PFSK-1 (cell line): ENCODE data around the gene ARID3A.

Experiments
- FOXP2 ChIP-seq: optimal IDR thresholded peaks from 2 replicates; pipeline ENCODE3; 2011; ENCODE audit warnings: borderline replicate concordance, control low read depth, inconsistent platforms; ENCODE audit not compliant: insufficient read depth; ENCODE audit errors: extremely low read length, extremely low read depth
- POLR2AphosphoS5 ChIP-seq: IDR thresholded peaks from 2 replicates; pipeline ENCODE4 v1.6.1; 2012; ENCODE audit warnings: low read depth, mild to moderate bottlenecking, control low read depth, low read length, moderate library complexity
- SIN3A ChIP-seq: IDR thresholded peaks from 2 replicates; pipeline ENCODE4 v1.6.1; 2012; ENCODE audit warnings: mild to moderate bottlenecking, low read length, moderate library complexity, borderline replicate concordance; ENCODE audit not compliant: insufficient read depth
- TAF1 ChIP-seq: IDR thresholded peaks from 2 replicates; pipeline ENCODE4 v1.6.1; 2012; ENCODE audit warnings: low read length, control low read depth, borderline replicate concordance; ENCODE audit not compliant: insufficient read depth
- TF ChIP-seq, protein P1 (sequence below), 2 experiments: IDR thresholded peaks; 2 replicates each; pipeline versions ENCODE4 v1.6.1 to v1.8.0; 2011 to 2012; ENCODE audit warnings: low read depth in 2 of 2, low read length in 2 of 2, control low read depth in 1 of 2, inconsistent platforms in 1 of 2, mild to moderate bottlenecking in 1 of 2, moderate library complexity in 1 of 2; ENCODE audit not compliant: insufficient read depth in 1 of 2

Gene ARID3A

DNA sequence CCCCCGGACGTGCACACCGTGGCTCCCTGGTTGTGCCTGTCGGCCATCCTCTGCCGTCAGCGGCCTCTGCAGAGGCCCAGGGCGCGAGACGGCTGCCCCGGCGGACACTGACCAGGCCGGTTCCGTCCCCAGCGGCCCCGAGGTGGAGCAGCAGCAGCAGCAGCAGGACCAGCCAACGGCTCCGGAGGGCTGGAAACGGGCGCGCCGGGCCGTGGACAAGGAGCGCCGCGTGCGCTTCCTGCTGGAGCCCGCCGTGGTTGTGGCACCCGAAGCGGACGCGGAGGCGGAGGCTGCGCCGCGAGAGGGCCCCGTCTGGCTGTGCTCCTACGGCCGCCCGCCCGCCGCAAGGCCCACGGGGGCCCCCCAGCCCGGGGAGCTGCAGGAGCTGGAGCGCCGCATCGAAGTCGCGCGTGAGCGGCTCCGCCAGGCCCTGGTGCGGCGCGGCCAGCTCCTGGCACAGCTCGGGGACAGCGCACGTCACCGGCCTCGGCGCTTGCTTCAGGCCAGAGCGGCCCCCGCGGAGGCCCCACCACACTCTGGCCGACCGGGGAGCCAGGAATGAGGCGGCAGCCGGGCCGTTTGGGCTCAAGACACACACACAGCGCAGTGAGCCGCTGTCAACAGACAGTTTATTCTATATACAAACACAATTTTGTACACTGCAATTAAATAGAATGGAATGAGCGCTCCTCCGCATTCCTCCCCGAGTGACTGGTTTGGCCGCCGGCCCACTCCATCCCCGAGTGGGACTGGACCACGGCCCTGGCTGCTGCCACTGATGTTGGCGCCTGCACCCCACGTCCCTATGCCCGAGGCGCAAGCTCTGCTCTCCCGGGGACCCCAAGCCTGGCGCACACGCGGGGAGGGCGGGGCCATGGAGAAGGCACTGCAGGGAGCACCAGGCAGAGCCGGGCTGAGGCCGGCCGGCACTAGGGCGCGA lies 83.5 kb downstream of the ARID3A start:
- TF ChIP-seq, protein P1, sequence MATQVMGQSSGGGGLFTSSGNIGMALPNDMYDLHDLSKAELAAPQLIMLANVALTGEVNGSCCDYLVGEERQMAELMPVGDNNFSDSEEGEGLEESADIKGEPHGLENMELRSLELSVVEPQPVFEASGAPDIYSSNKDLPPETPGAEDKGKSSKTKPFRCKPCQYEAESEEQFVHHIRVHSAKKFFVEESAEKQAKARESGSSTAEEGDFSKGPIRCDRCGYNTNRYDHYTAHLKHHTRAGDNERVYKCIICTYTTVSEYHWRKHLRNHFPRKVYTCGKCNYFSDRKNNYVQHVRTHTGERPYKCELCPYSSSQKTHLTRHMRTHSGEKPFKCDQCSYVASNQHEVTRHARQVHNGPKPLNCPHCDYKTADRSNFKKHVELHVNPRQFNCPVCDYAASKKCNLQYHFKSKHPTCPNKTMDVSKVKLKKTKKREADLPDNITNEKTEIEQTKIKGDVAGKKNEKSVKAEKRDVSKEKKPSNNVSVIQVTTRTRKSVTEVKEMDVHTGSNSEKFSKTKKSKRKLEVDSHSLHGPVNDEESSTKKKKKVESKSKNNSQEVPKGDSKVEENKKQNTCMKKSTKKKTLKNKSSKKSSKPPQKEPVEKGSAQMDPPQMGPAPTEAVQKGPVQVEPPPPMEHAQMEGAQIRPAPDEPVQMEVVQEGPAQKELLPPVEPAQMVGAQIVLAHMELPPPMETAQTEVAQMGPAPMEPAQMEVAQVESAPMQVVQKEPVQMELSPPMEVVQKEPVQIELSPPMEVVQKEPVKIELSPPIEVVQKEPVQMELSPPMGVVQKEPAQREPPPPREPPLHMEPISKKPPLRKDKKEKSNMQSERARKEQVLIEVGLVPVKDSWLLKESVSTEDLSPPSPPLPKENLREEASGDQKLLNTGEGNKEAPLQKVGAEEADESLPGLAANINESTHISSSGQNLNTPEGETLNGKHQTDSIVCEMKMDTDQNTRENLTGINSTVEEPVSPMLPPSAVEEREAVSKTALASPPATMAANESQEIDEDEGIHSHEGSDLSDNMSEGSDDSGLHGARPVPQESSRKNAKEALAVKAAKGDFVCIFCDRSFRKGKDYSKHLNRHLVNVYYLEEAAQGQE (IDR thresholded peaks at IDR 0.05; ENCODE audit: insufficient read depth in 1 of 2, low read depth in 2 of 2, low read length in 2 of 2): no peak
- TF ChIP-seq POLR2AphosphoS5 (no peak), FOXP2 (no peak), TAF1 (no peak), SIN3A (no peak)

DNA sequence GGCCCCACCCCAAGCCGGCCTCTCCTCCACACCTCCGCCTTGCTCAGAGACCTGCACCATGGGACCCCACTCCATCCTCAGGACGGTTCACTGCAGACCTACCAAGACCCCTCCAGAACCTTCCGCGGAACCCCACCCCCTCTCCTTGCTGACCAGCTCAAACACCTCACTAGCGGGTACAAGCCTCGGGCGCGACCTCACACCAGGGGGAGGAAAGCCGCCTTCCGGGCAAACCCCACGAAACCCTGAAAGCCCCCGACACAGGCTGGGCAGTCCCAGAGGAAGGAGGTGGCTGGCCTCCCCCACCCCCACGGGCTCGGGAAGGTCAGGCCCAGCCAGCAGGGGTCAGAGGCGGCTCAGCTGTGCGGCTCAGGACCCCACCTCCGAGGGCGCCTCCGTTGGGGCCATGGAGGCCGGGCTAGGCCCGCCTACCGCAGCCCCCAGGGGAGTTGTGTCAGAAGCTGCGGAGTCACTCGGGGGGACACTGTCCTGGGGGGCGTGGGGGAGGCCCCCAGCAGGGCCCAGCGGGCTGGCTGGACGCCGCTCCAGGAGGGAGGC lies 84.2 kb downstream of the ARID3A start:
- TF ChIP-seq SIN3A (no peak), FOXP2 (no peak), TAF1 (no peak), POLR2AphosphoS5 (no peak)
- TF ChIP-seq, protein P1 (IDR thresholded peaks at IDR 0.05; ENCODE audit: insufficient read depth in 1 of 2, low read depth in 2 of 2, low read length in 2 of 2): no peak

DNA sequence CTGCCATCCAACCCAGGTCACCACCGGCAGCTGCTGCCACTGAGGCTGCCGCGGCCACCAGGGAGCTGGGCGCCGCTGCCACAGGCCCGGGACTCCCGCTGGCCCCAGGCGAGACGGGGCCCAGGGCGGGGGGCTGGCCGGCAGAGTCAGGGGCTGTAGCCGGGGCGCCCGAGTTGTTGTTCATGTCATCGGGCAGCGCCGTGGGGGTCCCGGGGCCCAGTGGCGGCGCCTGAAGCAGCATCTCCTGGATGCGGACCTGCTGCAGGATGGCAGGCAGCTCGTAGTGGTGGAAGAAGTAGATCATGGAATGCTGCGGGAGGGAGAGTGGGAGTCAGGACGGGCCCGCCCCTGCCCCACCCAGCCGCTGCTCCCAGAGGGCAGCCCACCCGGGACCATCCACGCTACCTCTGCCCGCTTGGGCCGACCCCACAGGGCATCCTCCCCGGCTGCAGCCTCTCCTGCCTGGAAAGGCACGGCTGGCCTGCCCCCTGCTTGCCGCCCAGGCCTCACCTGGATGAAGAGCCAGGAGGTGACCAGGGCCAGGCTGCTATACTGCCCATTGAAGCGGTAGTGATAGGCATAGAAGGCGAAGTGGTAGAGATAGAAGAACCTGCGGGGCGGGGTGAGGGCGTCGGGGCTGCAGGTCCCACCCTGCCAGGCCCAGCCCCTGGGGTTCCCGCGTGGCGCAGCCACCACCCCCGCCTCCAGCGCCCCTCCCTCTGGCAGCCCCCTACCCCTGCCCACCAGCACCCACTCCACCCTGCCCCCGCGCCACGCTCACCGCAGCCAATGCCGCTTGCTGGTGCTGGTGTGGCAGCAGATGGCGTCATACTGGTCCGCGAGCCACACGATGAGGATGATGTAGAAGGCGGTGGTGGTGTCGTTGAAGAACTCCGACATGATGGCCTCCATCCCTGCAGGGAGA lies 85.0 kb downstream of the ARID3A start:
- no peak for TF ChIP-seq SIN3A
- no peak for TF ChIP-seq POLR2AphosphoS5
- TF ChIP-seq, protein P1 (IDR thresholded peaks at IDR 0.05; ENCODE audit: insufficient read depth in 1 of 2, low read depth in 2 of 2, low read length in 2 of 2): no peak
- TF ChIP-seq FOXP2: no peak

DNA sequence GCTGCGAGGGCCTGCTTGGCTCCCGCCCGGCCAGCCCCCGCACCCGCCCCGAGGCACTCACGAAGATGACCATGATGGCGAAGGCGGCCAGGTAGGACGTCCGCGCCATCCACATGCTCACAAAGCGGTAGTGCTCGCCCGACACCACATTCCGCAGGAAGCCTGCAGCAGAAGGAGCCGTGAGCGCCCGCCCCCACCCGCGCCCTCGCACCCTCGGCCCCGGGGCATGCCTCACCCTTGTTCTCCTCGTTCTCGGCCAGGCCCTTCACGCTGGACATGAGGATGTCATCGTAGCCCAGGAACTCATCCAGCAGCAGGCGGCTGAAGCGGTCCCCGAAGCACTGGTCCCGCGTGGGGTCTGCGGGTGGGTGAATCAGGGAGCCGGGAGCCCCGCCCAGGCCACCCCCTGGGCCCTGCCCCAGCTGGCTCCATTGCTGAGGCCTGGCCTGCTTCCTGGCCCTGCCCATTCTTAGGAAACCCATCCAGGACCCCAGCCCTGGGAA lies 86.0 kb downstream of the ARID3A start:
- no peak for TF ChIP-seq TAF1
- TF ChIP-seq FOXP2: no peak
- TF ChIP-seq SIN3A: no peak
- TF ChIP-seq, protein P1 (IDR thresholded peaks at IDR 0.05; ENCODE audit: insufficient read depth in 1 of 2, low read depth in 2 of 2, low read length in 2 of 2): no peak
- no peak for TF ChIP-seq POLR2AphosphoS5
